K562 (cell line): Measurements from ENCODE around the gene GOLT1A.

ENCODE experiments used
- CBX3 ChIP-seq, 2 experiments: IDR thresholded peaks; 1 replicate in 1 of 2; 2 replicates in 1 of 2; pipeline ENCODE4 v1.6.1; 2012; ENCODE audit warnings: inconsistent platforms in 2 of 2, low read length in 2 of 2, borderline replicate concordance in 1 of 2, control low read depth in 1 of 2
- FUS ChIP-seq: fragments of 200-400 bp; formaldehyde crosslinking; optimal IDR thresholded peaks from 2 replicates; pipeline ENCODE3; 2017; ENCODE audit warnings: low read depth, low read length
- POLR2A ChIP-seq: fragments of 450-650 bp; conservative IDR thresholded peaks from 2 replicates; pipeline ENCODE4 v1.6.1; 2016
- SIX5 ChIP-seq, 2 experiments: IDR thresholded peaks; 2 replicates each; pipeline ENCODE4 v1.6.1; 2011; ENCODE audit warnings: low read length in 2 of 2, borderline replicate concordance in 1 of 2, low read depth in 1 of 2, mild to moderate bottlenecking in 1 of 2, moderate library complexity in 1 of 2; ENCODE audit not compliant: insufficient read depth in 1 of 2
- SP1 ChIP-seq: sonication (generic); formaldehyde crosslinking; IDR thresholded peaks from 2 replicates; pipeline ENCODE4 v1.8.1; 2022; ENCODE audit warnings: mild to moderate bottlenecking, missing genetic modification reagents
- TAF7 ChIP-seq: fragments of 450-650 bp; IDR thresholded peaks from 2 replicates; pipeline ENCODE4 v1.6.1; 2016; ENCODE audit warnings: missing genetic modification characterization, missing compliant biosample characterization
- ZNF133 ChIP-seq: fragments of 250-450 bp; sonication (Bioruptor Pico); IDR thresholded peaks from 2 replicates; pipeline ENCODE4 v1.4.0; 2020; ENCODE audit warnings: mild to moderate bottlenecking
- TF ChIP-seq, protein P1 (sequence below), 3 experiments: IDR thresholded peaks in 2 of 3; conservative IDR thresholded peaks in 1 of 3; 2 replicates each; pipeline ENCODE4 v1.5.1; 2011 to 2012; ENCODE audit warnings: low read length in 3 of 3, mild to moderate bottlenecking in 3 of 3, control low read depth in 2 of 3, improper control_type of control experiment in 1 of 3, inconsistent platforms in 1 of 3, low read depth in 1 of 3, mixed read lengths in 1 of 3, moderate library complexity in 1 of 3; ENCODE audit not compliant: insufficient read depth in 2 of 3
- TF ChIP-seq, protein P2 (sequence below): fragments of 250-450 bp; sonication (Bioruptor Pico); IDR thresholded peaks from 2 replicates; pipeline ENCODE4 v1.5.1; 2021; ENCODE audit warnings: mild to moderate bottlenecking

DNA sequence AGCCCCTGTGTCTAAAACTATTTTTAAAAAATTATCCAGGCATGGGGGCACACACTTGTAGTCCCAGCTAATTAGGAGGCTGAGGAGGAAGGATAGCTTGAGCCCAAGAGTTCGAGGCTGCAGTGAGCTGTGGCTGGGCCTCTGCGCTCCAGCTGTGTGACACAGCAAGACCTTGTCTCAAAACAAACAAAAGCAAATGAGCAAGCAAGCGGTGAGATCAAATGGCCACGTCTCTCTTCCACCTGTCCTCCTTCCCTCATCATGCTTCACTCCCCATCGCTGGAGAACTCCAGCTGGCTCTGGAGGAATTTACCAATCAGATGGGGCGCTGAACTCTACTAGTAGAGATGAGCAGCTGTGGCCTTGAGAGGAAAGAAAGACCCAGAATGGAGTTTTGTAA lies 33.7 kb downstream of the GOLT1A start:
- TF ChIP-seq POLR2A (no peak), FUS (no peak), TAF7 (tag) (no peak), CBX3 (IDR thresholded peaks at IDR 0.05; ENCODE audit: borderline replicate concordance in 1 of 2, low read length in 2 of 2) (no peak), SP1 (CRISPR knock-in tag) (no peak), ZNF133 (CRISPR knock-in tag) (no peak), SIX5 (IDR thresholded peaks at IDR 0.05; ENCODE audit: borderline replicate concordance in 1 of 2, insufficient read depth in 1 of 2, low read depth in 1 of 2, low read length in 2 of 2) (no peak)
- TF ChIP-seq, protein P1, sequence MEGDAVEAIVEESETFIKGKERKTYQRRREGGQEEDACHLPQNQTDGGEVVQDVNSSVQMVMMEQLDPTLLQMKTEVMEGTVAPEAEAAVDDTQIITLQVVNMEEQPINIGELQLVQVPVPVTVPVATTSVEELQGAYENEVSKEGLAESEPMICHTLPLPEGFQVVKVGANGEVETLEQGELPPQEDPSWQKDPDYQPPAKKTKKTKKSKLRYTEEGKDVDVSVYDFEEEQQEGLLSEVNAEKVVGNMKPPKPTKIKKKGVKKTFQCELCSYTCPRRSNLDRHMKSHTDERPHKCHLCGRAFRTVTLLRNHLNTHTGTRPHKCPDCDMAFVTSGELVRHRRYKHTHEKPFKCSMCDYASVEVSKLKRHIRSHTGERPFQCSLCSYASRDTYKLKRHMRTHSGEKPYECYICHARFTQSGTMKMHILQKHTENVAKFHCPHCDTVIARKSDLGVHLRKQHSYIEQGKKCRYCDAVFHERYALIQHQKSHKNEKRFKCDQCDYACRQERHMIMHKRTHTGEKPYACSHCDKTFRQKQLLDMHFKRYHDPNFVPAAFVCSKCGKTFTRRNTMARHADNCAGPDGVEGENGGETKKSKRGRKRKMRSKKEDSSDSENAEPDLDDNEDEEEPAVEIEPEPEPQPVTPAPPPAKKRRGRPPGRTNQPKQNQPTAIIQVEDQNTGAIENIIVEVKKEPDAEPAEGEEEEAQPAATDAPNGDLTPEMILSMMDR (IDR thresholded peaks at IDR 0.05 in 2 of 3, conservative IDR thresholded peaks at IDR 0.05 in 1 of 3; ENCODE audit: insufficient read depth in 2 of 3, low read depth in 1 of 3, low read length in 3 of 3): no peak
- TF ChIP-seq, protein P2, sequence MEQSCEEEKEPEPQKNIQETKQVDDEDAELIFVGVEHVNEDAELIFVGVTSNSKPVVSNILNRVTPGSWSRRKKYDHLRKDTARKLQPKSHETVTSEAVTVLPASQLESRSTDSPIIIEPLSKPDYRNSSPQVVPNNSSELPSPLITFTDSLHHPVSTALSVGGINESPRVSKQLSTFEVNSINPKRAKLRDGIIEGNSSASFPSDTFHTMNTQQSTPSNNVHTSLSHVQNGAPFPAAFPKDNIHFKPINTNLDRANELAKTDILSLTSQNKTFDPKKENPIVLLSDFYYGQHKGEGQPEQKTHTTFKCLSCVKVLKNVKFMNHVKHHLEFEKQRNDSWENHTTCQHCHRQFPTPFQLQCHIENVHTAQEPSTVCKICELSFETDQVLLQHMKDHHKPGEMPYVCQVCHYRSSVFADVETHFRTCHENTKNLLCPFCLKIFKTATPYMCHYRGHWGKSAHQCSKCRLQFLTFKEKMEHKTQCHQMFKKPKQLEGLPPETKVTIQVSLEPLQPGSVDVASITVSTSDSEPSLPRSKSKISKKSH (CRISPR knock-in tag): no peak
